ENCODE results near the gene ANKFY1. TPM values are rescaled to one million over a fixed set of nuclear protein-coding genes. Genes with fewer than 3 reads are reported as not detected.

The ANKFY1 gene
- polyA plus RNA-seq, 1 of the 3 experiments (the other 2 are of a cell fraction) = 29.6 TPM

DNA sequence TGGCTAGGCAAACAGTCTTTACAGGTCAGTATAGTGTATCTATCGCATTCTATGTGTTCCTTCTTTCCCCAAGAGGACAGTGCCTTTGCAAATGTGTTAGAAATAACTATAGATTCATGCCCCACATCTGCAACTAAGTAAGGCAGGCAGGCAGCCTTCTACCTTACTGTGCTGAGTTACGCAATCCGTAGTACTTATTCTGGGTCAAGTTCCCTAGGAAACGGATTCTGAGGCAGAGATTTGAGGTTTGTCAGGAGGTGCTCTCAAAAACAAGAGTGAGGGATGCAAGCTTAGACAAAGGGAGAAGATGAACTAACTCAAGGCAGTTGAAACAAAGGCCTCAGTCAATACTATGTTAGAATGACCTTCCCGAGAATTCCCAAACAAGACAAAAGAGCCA, 12.7 kb upstream of the ANKFY1 start:
- no peak overlapping the region for H3K9ac ChIP-seq
- WGBS (ENCODE audit: low lambda C conversion rate) = 93% methylated on average over 5 of the region's 5 CpGs
- peaks cover 77% of the 10 kb centered on the region; the same call in 1 of the 2 replicates for H3K79me2 ChIP-seq (ENCODE audit: insufficient read depth)
- ChIA-PET POLR2A (no interaction called here), CTCF (no interaction called here)
- no peak for TF ChIP-seq POLR2AphosphoS5 (IDR thresholded peaks at IDR 0.05; ENCODE audit: low read depth, low read length)
- no peak for TF ChIP-seq CHD2 (IDR thresholded peaks at IDR 0.05; ENCODE audit: low read length, partially characterized antibody)
- TF ChIP-seq, protein P1, sequence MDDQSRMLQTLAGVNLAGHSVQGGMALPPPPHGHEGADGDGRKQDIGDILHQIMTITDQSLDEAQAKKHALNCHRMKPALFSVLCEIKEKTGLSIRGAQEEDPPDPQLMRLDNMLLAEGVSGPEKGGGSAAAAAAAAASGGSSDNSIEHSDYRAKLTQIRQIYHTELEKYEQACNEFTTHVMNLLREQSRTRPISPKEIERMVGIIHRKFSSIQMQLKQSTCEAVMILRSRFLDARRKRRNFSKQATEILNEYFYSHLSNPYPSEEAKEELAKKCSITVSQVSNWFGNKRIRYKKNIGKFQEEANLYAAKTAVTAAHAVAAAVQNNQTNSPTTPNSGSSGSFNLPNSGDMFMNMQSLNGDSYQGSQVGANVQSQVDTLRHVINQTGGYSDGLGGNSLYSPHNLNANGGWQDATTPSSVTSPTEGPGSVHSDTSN (IDR thresholded peaks at IDR 0.05) = no peak
- no peak for TF ChIP-seq FOSL2 (IDR thresholded peaks at IDR 0.05; ENCODE audit: borderline replicate concordance, low read depth)
- TF ChIP-seq TEAD4 (IDR thresholded peaks at IDR 0.05; ENCODE audit: borderline replicate concordance, insufficient read depth) = no peak
- TF ChIP-seq YY1 (IDR thresholded peaks at IDR 0.05; ENCODE audit: low read depth) = no peak
- TF ChIP-seq TCF12 (IDR thresholded peaks at IDR 0.05) = no peak
- TF ChIP-seq RAD21 (IDR thresholded peaks at IDR 0.05; ENCODE audit: low read length) = no peak
- TF ChIP-seq GATA2 (CRISPR knock-in tag; IDR thresholded peaks at IDR 0.05) = no peak
- TF ChIP-seq, protein P2, sequence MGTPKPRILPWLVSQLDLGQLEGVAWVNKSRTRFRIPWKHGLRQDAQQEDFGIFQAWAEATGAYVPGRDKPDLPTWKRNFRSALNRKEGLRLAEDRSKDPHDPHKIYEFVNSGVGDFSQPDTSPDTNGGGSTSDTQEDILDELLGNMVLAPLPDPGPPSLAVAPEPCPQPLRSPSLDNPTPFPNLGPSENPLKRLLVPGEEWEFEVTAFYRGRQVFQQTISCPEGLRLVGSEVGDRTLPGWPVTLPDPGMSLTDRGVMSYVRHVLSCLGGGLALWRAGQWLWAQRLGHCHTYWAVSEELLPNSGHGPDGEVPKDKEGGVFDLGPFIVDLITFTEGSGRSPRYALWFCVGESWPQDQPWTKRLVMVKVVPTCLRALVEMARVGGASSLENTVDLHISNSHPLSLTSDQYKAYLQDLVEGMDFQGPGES (IDR thresholded peaks at IDR 0.05; ENCODE audit: low read depth, low read length) = no peak
- no peak for TF ChIP-seq SIN3A (IDR thresholded peaks at IDR 0.05; ENCODE audit: borderline replicate concordance, low read depth, low read length)
- TF ChIP-seq SMC3 (IDR thresholded peaks at IDR 0.05; ENCODE audit: low read depth, low read length) = no peak
- TF ChIP-seq RXRA (IDR thresholded peaks at IDR 0.05; ENCODE audit: borderline replicate concordance, low read depth) = no peak
- no peak for TF ChIP-seq NRF1 (IDR thresholded peaks at IDR 0.05; ENCODE audit: low read depth, low read length)
- no peak for TF ChIP-seq GABPA (IDR thresholded peaks at IDR 0.05; ENCODE audit: low read depth)
- no peak for TF ChIP-seq ELF1 (IDR thresholded peaks at IDR 0.05)
- TF ChIP-seq, protein P3, sequence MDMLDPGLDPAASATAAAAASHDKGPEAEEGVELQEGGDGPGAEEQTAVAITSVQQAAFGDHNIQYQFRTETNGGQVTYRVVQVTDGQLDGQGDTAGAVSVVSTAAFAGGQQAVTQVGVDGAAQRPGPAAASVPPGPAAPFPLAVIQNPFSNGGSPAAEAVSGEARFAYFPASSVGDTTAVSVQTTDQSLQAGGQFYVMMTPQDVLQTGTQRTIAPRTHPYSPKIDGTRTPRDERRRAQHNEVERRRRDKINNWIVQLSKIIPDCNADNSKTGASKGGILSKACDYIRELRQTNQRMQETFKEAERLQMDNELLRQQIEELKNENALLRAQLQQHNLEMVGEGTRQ (IDR thresholded peaks at IDR 0.05; ENCODE audit: borderline replicate concordance, low read depth, low read length) = no peak
- TF ChIP-seq, protein P4, sequence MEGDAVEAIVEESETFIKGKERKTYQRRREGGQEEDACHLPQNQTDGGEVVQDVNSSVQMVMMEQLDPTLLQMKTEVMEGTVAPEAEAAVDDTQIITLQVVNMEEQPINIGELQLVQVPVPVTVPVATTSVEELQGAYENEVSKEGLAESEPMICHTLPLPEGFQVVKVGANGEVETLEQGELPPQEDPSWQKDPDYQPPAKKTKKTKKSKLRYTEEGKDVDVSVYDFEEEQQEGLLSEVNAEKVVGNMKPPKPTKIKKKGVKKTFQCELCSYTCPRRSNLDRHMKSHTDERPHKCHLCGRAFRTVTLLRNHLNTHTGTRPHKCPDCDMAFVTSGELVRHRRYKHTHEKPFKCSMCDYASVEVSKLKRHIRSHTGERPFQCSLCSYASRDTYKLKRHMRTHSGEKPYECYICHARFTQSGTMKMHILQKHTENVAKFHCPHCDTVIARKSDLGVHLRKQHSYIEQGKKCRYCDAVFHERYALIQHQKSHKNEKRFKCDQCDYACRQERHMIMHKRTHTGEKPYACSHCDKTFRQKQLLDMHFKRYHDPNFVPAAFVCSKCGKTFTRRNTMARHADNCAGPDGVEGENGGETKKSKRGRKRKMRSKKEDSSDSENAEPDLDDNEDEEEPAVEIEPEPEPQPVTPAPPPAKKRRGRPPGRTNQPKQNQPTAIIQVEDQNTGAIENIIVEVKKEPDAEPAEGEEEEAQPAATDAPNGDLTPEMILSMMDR (IDR thresholded peaks at IDR 0.05) = no peak
- no peak overlapping the region for H3K4me2 ChIP-seq
- peaks cover 15 to 24% of the 10 kb centered on the region in 2 experiments for H3K36me3 ChIP-seq (replicated peaks in 1 of 2; ENCODE audit: control insufficient read depth in 1 of 2, insufficient read depth in 2 of 2, low read length in 1 of 2)
- no peaks in the 10 kb centered on the region for H3K9me2 ChIP-seq
- no peaks in the 10 kb centered on the region for H4K20me1 ChIP-seq (ENCODE audit: insufficient read depth)
- no peak overlapping the region for H3K27ac ChIP-seq (ENCODE audit: low read depth in 2 of 2, low read length in 1 of 2)
- no peaks in the 10 kb centered on the region for H3K27me3 ChIP-seq (ENCODE audit: insufficient read depth)
- no peak for DNase-seq
- no peak overlapping the region for H2AFZ ChIP-seq (ENCODE audit: low read depth)
- no peaks in the 10 kb centered on the region for H3K4me1 ChIP-seq (ENCODE audit: control insufficient read depth in 1 of 2, insufficient read depth in 2 of 2, low read depth in 1 of 2, low read length in 1 of 2)
- H3F3A ChIP-seq (replicated peaks; ENCODE audit: insufficient read depth) = no peaks in the 10 kb centered on the region
- no peaks in the 10 kb centered on the region for H3K9me3 ChIP-seq
- no peak overlapping the region for H3K4me3 ChIP-seq (ENCODE audit: low read depth in 2 of 2, low read length in 1 of 2)

All from SK-N-SH (cell line).